ENCODE results near the gene PTPRT.

DNA sequence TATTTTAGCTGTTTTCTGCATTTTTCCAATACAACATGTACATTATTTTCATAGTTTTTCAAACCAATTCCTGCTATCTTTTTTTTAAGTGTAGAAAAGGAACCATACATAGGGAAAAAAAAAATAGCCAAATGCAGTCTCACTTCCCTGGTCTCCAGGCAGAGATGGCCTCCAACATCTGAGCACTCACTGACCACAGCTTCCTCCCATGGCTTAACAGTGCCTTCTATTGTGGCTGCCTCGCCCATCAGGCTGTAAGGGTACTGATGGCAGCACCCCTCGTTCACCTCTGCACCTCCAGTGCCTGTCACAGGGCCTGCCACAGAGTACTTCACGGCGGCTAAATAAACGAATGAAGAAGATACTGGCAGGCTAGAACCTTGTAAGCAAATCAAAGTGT is 591.1 kb downstream of the PTPRT start:
- no peak for TF ChIP-seq POLR2AphosphoS5 (IDR thresholded peaks at IDR 0.05; ENCODE audit: low read depth, low read length)
- no peak for TF ChIP-seq ELF1 (IDR thresholded peaks at IDR 0.05; ENCODE audit: borderline replicate concordance, low read depth)
- no peak for TF ChIP-seq EZH2phosphoT487 (IDR thresholded peaks at IDR 0.05; ENCODE audit: borderline replicate concordance)
- no peak for TF ChIP-seq POLR2A (IDR thresholded peaks at IDR 0.05; ENCODE audit: borderline replicate concordance, extremely low read depth, insufficient read depth, insufficient read length)
- TF ChIP-seq, protein P1, sequence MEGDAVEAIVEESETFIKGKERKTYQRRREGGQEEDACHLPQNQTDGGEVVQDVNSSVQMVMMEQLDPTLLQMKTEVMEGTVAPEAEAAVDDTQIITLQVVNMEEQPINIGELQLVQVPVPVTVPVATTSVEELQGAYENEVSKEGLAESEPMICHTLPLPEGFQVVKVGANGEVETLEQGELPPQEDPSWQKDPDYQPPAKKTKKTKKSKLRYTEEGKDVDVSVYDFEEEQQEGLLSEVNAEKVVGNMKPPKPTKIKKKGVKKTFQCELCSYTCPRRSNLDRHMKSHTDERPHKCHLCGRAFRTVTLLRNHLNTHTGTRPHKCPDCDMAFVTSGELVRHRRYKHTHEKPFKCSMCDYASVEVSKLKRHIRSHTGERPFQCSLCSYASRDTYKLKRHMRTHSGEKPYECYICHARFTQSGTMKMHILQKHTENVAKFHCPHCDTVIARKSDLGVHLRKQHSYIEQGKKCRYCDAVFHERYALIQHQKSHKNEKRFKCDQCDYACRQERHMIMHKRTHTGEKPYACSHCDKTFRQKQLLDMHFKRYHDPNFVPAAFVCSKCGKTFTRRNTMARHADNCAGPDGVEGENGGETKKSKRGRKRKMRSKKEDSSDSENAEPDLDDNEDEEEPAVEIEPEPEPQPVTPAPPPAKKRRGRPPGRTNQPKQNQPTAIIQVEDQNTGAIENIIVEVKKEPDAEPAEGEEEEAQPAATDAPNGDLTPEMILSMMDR (IDR thresholded peaks at IDR 0.05 in 2 of 3, conservative IDR thresholded peaks at IDR 0.05 in 1 of 3; ENCODE audit: borderline replicate concordance in 1 of 3, insufficient read depth in 1 of 3, low read depth in 2 of 3, low read length in 2 of 3) = no peak
- TF ChIP-seq SP1 (IDR thresholded peaks at IDR 0.05; ENCODE audit: low read depth) = no peak
- TF ChIP-seq, protein P2, sequence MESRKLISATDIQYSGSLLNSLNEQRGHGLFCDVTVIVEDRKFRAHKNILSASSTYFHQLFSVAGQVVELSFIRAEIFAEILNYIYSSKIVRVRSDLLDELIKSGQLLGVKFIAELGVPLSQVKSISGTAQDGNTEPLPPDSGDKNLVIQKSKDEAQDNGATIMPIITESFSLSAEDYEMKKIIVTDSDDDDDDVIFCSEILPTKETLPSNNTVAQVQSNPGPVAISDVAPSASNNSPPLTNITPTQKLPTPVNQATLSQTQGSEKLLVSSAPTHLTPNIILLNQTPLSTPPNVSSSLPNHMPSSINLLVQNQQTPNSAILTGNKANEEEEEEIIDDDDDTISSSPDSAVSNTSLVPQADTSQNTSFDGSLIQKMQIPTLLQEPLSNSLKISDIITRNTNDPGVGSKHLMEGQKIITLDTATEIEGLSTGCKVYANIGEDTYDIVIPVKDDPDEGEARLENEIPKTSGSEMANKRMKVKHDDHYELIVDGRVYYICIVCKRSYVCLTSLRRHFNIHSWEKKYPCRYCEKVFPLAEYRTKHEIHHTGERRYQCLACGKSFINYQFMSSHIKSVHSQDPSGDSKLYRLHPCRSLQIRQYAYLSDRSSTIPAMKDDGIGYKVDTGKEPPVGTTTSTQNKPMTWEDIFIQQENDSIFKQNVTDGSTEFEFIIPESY (IDR thresholded peaks at IDR 0.05; ENCODE audit: extremely low read depth, insufficient replicate concordance, low read length) = no peak

Data from HCT116 (cell line).